Naive thymus-derived CD8-positive, alpha-beta T cell (primary cell): ENCODE results near the gene LYST. TPM values are rescaled to one million over a fixed set of nuclear protein-coding genes. Genes with fewer than 3 reads are reported as not detected.
"Not testable (repeated sequence)": the region's sequence is repeated elsewhere in the genome, so short reads cannot be mapped to it uniquely, and the experiment has no call there.

Experiments
- ATAC-seq, 2 donors: fragments of 150-1000 bp; cut with Tn5 transposase in 1 of 2; sonication (Bioruptor Pico), chemical (Tn5 transposase) in 1 of 2; 1 replicate in 1 of 2; 2 replicates in 1 of 2; pipeline ENCODE4 v1.10.0; 2021; ENCODE audit warnings: mild to moderate bottlenecking in 2 of 2, moderate library complexity in 2 of 2
- POLR2A ChIA-PET: fragments of 350-600 bp; sonication (Branson Sonifier 250); formaldehyde crosslinking; loops from one replicate; lab custom pipeline; 2021; ENCODE audit warnings: antibody characterized with exemption; lab: Charles Lee
- DNase-seq, 10 donors: peaks; one replicate each; pipeline versions ENCODE4 v3.0.0 to v3.0.0-alpha.2; 2020 to 2022
- H3K27ac Mint-ChIP-seq, 10 donors: one replicate each; pipeline ENCODE4 v1.8.0; 2020 to 2022; ENCODE audit warnings: mild to moderate bottlenecking in 10 of 10, mixed read lengths in 10 of 10, moderate library complexity in 4 of 10, inconsistent platforms in 1 of 10
- H3K27me3 Mint-ChIP-seq, 5 donors: one replicate each; pipeline ENCODE4 v1.8.0; 2021 to 2022; ENCODE audit warnings: mixed read lengths in 5 of 5
- H3K36me3 Mint-ChIP-seq, 3 donors: one replicate each; pipeline ENCODE4 v1.8.0; 2020 to 2022; ENCODE audit warnings: mixed read lengths in 3 of 3, mild to moderate bottlenecking in 2 of 3, inconsistent platforms in 1 of 3
- H3K4me1 Mint-ChIP-seq, 4 donors: one replicate each; pipeline ENCODE4 v1.8.0; 2021 to 2022; ENCODE audit warnings: mixed read lengths in 4 of 4
- H3K4me3 Mint-ChIP-seq, 10 donors: one replicate each; pipeline ENCODE4 v1.8.0; 2020 to 2022; ENCODE audit warnings: mild to moderate bottlenecking in 10 of 10, mixed read lengths in 10 of 10, moderate library complexity in 6 of 10, inconsistent platforms in 1 of 10
- H3K9me3 Mint-ChIP-seq, 9 donors: one replicate each; pipeline ENCODE4 v1.8.0; 2020 to 2022; ENCODE audit warnings: mixed read lengths in 9 of 9, mild to moderate bottlenecking in 3 of 9, inconsistent platforms in 1 of 9, moderate library complexity in 1 of 9
- microRNA-seq: library from miRNA; unstranded; fragments of <30 nt; microRNA quantifications from one replicate; pipeline ENCODE4 v1.2.0, GENCODE V29; 2022; ENCODE audit warnings: borderline microRNAs expressed
- polyA plus RNA-seq, 3 donors: library from polyadenylated mRNA; unstranded; fragments of 300-500 nt; fragmentation: Illumina TruSeq; gene quantifications; one replicate each; pipeline ENCODE4 v1.2.3, GENCODE V29; 2021
- total RNA-seq, 8 experiments: library from RNA in 2 of 8; stranded (reverse) in 2 of 8; gene quantifications; one replicate each; pipeline ENCODE4 v1.2.3 and lab custom pipeline; 2021 to 2026

The LYST gene
- total and polyA plus RNA-seq, 5 experiments from 2014 or later = 6.4 to 27.2 (median 10.9) TPM

DNA sequence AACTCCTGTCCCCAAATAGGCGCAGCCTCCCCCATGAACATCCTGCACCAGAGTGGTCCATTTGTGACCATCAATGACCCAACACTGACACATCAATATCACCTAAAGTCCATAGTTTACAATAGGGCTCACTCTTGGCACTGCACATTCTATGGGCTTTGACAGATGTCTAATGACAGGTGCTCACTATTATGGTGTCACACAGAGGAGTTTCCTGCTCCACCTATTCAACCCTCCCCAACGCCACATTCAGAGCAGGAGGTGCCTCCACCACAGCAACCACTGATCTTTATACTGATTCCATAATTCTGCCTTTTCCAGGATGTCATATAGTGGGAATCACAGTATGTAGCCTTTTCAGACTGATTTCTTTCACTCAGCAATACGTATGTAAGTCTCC, 241.4 kb downstream of the LYST start:
- no peaks in the 10 kb centered on the region for H3K36me3 Mint-ChIP-seq
- H3K27ac Mint-ChIP-seq = no peak overlapping the region
- DNase-seq = no peak
- peaks cover 0 to 3% (median 0%) of the 10 kb centered on the region in 4 donors for H3K4me1 Mint-ChIP-seq
- POLR2A ChIA-PET = no interaction called here
- H3K9me3 Mint-ChIP-seq = no peaks in the 10 kb centered on the region
- no peak for ATAC-seq
- no peak overlapping the region for H3K4me3 Mint-ChIP-seq
- peaks cover 7 to 14% (median 12%) of the 10 kb centered on the region in 5 donors for H3K27me3 Mint-ChIP-seq

DNA sequence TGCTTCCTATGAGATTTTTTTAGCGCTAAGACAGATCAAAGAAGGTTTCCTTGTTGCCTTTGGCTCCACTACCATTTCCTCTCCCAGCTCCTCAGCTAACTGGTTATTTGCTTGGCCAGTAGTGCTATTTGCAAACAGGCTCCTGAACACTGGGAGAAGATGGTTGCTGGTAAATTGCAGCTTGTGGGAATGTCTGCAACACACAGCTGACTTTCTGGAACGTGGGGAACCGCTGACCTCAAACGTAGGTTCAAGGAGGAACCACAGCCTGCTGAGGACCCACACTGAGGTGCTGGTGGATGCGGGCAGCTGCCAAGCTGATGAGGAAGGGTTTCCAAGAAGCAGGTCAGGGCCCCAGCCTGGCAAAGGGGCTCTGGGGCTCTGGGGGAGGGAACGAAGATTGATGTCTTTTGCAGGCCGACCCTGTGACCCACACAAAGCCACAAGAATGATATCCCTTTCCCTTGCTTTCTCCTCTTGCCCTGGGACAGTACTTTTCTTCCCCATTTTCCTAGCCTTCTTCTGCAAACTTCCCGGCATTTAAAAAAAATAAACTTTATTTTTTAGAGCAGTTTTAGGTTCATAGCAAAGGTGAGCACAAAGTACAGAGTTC, 241.9 kb downstream of the LYST start:
- no peak overlapping the region for H3K4me3 Mint-ChIP-seq
- peaks cover 0 to 3% (median 0%) of the 10 kb centered on the region in 4 donors for H3K4me1 Mint-ChIP-seq

DNA sequence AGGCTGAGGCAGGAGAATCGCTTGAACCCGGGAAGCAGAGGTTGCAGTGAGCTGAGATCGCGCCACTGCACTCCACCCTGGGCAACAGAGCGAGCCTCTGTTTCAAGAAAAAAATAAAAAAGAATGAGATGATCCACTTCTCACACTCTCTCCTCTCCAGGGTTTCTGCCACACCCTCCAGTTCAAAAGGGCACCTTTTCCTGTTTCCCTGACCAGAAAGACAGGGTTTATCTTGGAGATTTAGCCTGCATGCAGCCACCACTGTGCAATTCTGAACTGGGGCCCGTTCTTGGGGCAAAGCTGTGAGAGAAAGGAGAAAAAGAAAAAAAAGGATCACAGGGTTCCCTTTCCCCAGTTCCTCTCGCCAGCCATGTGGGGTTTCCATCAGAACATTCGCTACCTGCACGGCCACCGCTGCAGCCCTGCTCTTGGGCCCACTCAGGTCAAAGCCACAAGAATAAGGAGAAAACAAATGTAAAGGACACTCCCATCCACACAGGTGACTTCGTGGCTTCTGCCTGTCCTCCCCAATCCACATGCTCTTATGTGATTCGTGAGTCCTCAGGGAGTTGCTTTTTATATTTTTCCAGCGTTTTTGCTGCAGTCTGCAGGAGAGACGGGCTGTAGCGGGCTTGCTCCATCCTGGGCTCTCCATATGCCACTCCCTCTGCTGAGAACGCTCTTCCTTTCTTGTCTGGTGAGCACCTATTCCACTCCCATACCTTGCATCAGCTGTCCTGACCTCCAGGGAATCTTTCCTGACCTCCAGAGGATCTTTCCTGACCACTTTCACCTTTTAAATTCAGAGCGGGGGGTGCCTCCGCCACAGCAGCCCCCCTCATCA, 243.5 kb downstream of the LYST start:
- no peak for DNase-seq
- no peak overlapping the region for H3K4me3 Mint-ChIP-seq
- peaks cover 0 to 3% (median 0%) of the 10 kb centered on the region in 4 donors for H3K4me1 Mint-ChIP-seq
- H3K36me3 Mint-ChIP-seq = no peaks in the 10 kb centered on the region
- peaks cover 5 to 14% (median 12%) of the 10 kb centered on the region in 5 donors for H3K27me3 Mint-ChIP-seq
- no peaks in the 10 kb centered on the region for H3K9me3 Mint-ChIP-seq
- no peak for ATAC-seq
- peak overlapping the region in 1 of 10 donors; percentile 28 for H3K27ac Mint-ChIP-seq
- POLR2A ChIA-PET = no interaction called here

More for the DNA sequence above, 241.9 kb downstream of the LYST start:
- DNase-seq (no peak), ATAC-seq (no peak)
- peaks cover 6 to 14% (median 12%) of the 10 kb centered on the region in 5 donors for H3K27me3 Mint-ChIP-seq
- H3K36me3 Mint-ChIP-seq = no peaks in the 10 kb centered on the region
- POLR2A ChIA-PET = no interaction called here
- H3K9me3 Mint-ChIP-seq = no peaks in the 10 kb centered on the region
- H3K27ac Mint-ChIP-seq = no peak overlapping the region

DNA sequence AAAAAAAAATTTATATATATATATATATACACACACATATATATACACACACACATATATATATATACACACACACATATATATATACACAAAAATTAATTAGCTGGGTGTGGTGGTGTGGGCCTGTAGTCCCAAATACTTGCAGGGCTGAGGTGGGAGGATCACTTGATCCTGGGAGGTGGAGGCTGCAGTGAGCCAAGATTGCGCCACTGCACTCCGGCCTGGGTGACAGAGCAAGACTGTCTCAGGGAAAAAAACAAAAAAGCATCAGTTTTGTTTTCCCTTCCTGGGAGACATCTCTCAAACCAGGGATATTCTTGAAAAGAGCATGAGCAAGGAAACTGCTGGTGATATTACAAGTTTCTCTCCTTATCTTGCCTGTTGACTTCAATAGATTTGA, 247.6 kb downstream of the LYST start:
- not testable (repeated sequence) for ATAC-seq
- H3K27me3 Mint-ChIP-seq = peaks cover 0 to 12% (median 7%) of the 10 kb centered on the region in 5 donors

DNA sequence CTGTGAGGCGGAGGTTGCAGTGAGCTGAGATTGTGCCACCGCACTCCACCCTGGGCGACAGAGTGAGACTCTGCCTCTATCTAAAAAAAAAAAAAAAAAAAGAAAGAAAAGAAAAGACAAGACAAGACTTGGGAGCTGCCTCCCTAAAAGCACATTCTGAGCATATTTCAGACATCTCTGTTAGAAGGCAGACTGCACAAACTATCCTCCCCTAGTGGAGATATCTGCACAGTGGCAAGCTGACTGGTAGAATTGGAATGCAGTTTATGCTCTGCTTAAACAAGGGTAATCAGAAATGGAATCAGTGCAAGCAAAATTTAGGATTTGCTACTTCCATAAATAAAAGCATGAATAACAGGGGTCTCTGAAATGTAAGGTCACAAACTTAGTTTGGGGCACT, 248.9 kb downstream of the LYST start:
- no peak for DNase-seq
- Mint-ChIP-seq H3K36me3 (no peaks in the 10 kb centered on the region), H3K4me3 (no peak overlapping the region), H3K27ac (no peak overlapping the region), H3K4me1 (no peaks in the 10 kb centered on the region), H3K27me3 (peaks cover 0 to 6% (median 4%) of the 10 kb centered on the region in 5 donors), H3K9me3 (no peaks in the 10 kb centered on the region)
- POLR2A ChIA-PET = no interaction called here
- no peak for ATAC-seq

More for the DNA sequence above, 247.6 kb downstream of the LYST start:
- H3K36me3 Mint-ChIP-seq, H3K4me3 Mint-ChIP-seq, H3K4me1 Mint-ChIP-seq, DNase-seq, H3K27ac Mint-ChIP-seq, H3K9me3 Mint-ChIP-seq, POLR2A ChIA-PET: not testable (repeated sequence)

DNA sequence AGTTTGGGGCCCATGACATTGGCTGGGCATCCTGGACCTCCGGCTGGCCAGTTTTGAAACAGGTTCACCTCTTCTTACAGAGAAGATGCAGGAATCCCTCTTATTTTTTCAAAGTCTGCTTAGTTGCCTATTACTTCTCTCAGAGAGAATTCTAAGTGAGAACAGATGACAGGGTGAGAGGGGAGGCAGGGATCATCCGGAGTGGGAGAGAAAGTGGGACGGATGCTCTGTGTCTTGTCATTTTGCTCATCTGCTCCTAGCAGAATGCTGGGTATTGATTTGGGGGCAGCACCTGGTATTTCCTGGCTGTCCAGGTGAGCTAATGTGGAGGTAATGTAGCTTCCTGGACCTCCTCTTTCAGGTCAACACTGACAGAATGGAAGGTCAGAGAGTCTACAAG, 249.6 kb downstream of the LYST start:
- H3K9me3 Mint-ChIP-seq = no peaks in the 10 kb centered on the region
- H3K36me3 Mint-ChIP-seq = no peaks in the 10 kb centered on the region
- DNase-seq (no peak), ATAC-seq (no peak)
- H3K4me1 Mint-ChIP-seq = no peaks in the 10 kb centered on the region
- no peak overlapping the region for H3K4me3 Mint-ChIP-seq
- POLR2A ChIA-PET = no interaction called here
- no peak overlapping the region for H3K27ac Mint-ChIP-seq
- H3K27me3 Mint-ChIP-seq = peaks cover 0 to 6% (median 3%) of the 10 kb centered on the region in 5 donors

DNA sequence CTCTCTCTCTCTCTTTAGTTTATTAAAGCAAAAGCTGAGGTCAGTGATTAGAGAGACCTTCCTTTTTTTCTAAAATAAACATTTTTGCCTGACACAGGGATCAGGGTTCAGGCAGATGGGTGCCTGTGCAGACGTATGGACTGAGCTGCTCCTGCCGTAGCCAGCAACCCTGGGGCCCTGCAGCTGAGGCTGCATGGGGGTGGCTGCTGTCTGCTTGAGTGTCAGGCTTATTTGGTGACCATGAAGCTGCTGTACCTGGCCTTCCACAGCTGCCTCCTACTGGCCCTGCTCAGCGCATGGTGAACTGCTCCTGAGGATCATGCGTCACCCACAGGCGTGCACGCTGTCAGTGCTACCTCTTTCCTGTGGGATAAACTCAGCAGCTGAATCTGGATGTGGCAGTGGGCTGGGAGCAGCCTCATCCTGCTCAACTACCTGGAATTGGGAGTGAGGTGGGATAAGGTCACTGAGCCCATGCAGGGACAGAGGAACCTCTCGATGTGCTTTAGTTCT, 252.2 kb downstream of the LYST start:
- H3K27ac Mint-ChIP-seq = no peak overlapping the region
- H3K4me3 Mint-ChIP-seq = no peak overlapping the region
- POLR2A ChIA-PET = no interaction called here
- peaks cover 0 to 6% (median 2%) of the 10 kb centered on the region in 5 donors for H3K27me3 Mint-ChIP-seq
- DNase-seq (no peak), ATAC-seq (no peak)
- H3K36me3 Mint-ChIP-seq = no peaks in the 10 kb centered on the region
- no peaks in the 10 kb centered on the region for H3K9me3 Mint-ChIP-seq
- no peaks in the 10 kb centered on the region for H3K4me1 Mint-ChIP-seq

DNA sequence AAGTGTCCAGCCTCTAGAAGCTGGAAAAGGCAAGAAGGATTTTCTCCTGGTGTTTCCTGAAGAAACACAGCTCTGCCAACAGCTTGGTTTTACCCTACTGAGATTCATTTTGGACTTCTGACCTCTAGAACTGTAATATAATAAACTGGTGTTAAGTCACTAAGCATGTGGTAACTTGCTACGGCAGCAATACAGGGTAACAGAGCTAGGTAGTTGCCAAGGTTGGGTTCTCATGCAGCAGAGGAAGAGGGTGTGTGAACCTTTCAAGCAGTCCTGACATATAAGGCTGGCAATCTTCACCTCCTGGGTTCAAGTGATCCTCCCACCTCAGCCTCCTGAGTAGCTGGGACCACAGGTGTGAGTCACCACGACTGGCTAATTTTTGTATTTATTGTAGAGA, 253.1 kb downstream of the LYST start:
- ATAC-seq (no peak), DNase-seq (no peak)
- H3K36me3 Mint-ChIP-seq = no peaks in the 10 kb centered on the region
- H3K9me3 Mint-ChIP-seq = no peaks in the 10 kb centered on the region
- no peaks in the 10 kb centered on the region for H3K4me1 Mint-ChIP-seq
- H3K27me3 Mint-ChIP-seq = peaks cover 0 to 6% (median 2%) of the 10 kb centered on the region in 5 donors
- no peak overlapping the region for H3K4me3 Mint-ChIP-seq
- no peak overlapping the region for H3K27ac Mint-ChIP-seq
- POLR2A ChIA-PET = no interaction called here

DNA sequence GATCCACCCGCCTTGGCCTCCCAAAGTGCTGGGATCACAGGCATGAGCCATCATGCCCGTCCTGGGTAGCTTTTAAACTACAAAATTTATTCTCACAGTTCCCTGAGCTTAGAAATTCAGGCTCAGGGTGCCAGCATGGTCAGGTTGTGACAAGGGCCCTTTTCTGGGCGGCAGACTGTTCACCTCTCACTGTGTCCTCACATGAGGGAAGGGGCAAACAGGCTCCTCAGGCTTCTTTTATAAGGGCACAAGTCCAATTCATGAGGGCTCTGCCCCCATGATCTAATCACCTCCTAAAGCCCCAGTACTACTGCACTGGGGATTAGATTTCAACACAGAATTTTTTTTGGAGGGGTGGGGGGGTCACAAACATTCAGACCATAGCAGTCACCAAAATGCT, 253.9 kb downstream of the LYST start:
- POLR2A ChIA-PET = no interaction called here
- DNase-seq (no peak), ATAC-seq (no peak)
- no peaks in the 10 kb centered on the region for H3K9me3 Mint-ChIP-seq
- H3K27me3 Mint-ChIP-seq = peaks cover 0 to 6% (median 2%) of the 10 kb centered on the region in 5 donors
- no peak overlapping the region for H3K27ac Mint-ChIP-seq
- no peaks in the 10 kb centered on the region for H3K4me1 Mint-ChIP-seq
- no peak overlapping the region for H3K4me3 Mint-ChIP-seq
- H3K36me3 Mint-ChIP-seq = no peaks in the 10 kb centered on the region

Small RNA genes within 50 kb of the gene (microRNA-seq; reads per million reads assigned to microRNA genes)
- gene MIR1537 = 2.4 reads per million

Other genes starting within 250 kb of the LYST start
- gene GNG4, start 217.1 kb downstream of the LYST start, total RNA-seq = not detected
- gene GNG4, start 217.1 kb downstream of the LYST start, polyA plus RNA-seq = not detected
- under 1 TPM in 1 of 2 experiments, not detected in 1; 0.08 TPM for gene NID1, start 198.2 kb upstream of the LYST start, total RNA-seq
- not detected for gene NID1, start 198.2 kb upstream of the LYST start, polyA plus RNA-seq